ENCODE measurements around the gene FARSA. TPM values are rescaled to one million over a fixed set of nuclear protein-coding genes. Genes with fewer than 3 reads are reported as not detected.

The FARSA gene
- total and polyA plus RNA-seq, 2 experiments from 2014 or later = 33.5 to 79.9 TPM

GRCh38 chr19:12975221-12975741 is 41.8 kb upstream of the FARSA start:
- H3K4me2 ChIP-seq (ENCODE audit: unreplicated experiment) = no peak overlapping the region
- 77 to 91% methylated on average over 7 to 17 of the region's 17 CpGs for WGBS, 2 experiments (ENCODE audit: low coverage in 1 of 2, low lambda C conversion rate in 2 of 2, missing lambda C conversion rate in 2 of 2)
- H3K36me3 ChIP-seq (ENCODE audit: low read depth) = no peaks in the 10 kb centered on the region
- no peaks in the 10 kb centered on the region for H3F3A ChIP-seq (ENCODE audit: insufficient read depth)
- no peak overlapping the region for H2AFZ ChIP-seq
- H3K4me3 ChIP-seq = no peak overlapping the region
- H3K79me2 ChIP-seq (ENCODE audit: insufficient read depth) = no peaks in the 10 kb centered on the region
- no peak for DNase-seq
- H3K9me2 ChIP-seq (ENCODE audit: insufficient read depth) = no peaks in the 10 kb centered on the region
- in situ Hi-C loops (cut with MboI) = loop anchor here (10.0 kb wide), 1 partner anchor 290 kb away; no protein-coding TSS in a partner anchor
- H3K9me3 ChIP-seq (ENCODE audit: low read depth) = no peaks in the 10 kb centered on the region
- H3K9ac ChIP-seq = no peak overlapping the region
- no peaks in the 10 kb centered on the region for H3K27me3 ChIP-seq (replicated peaks; ENCODE audit: insufficient read depth)
- TF ChIP-seq EZH2phosphoT487 (IDR thresholded peaks at IDR 0.05; ENCODE audit: insufficient read depth, low read depth) = no peak
- TF ChIP-seq EZH2 (IDR thresholded peaks at IDR 0.05; ENCODE audit: insufficient read depth, poor library complexity, severe bottlenecking) = no peak
- H3K4me1 ChIP-seq (ENCODE audit: insufficient read depth) = no peaks in the 10 kb centered on the region
- no peak overlapping the region for H3K27ac ChIP-seq
- no peaks in the 10 kb centered on the region for H4K20me1 ChIP-seq (ENCODE audit: insufficient read depth)

- TF ChIP-seq EZH2phosphoT487 (IDR thresholded peaks at IDR 0.05; ENCODE audit: insufficient read depth, low read depth) (no peak), EZH2 (IDR thresholded peaks at IDR 0.05; ENCODE audit: insufficient read depth, poor library complexity, severe bottlenecking) (no peak)
- Histone ChIP-seq H3F3A (ENCODE audit: insufficient read depth) (no peaks in the 10 kb centered on the region), H3K79me2 (ENCODE audit: insufficient read depth) (no peaks in the 10 kb centered on the region), H3K9me2 (ENCODE audit: insufficient read depth) (no peaks in the 10 kb centered on the region), H3K9me3 (ENCODE audit: low read depth) (no peaks in the 10 kb centered on the region), H3K27me3 (replicated peaks; ENCODE audit: insufficient read depth) (no peaks in the 10 kb centered on the region), H3K4me1 (ENCODE audit: insufficient read depth) (peaks cover 3% of the 10 kb centered on the region), H3K9ac (no peak overlapping the region), H4K20me1 (ENCODE audit: insufficient read depth) (no peaks in the 10 kb centered on the region), H3K36me3 (ENCODE audit: low read depth) (no peaks in the 10 kb centered on the region), H3K4me3 (no peak overlapping the region), H2AFZ (no peak overlapping the region), H3K27ac (no peak overlapping the region), H3K4me2 (ENCODE audit: unreplicated experiment) (no peak overlapping the region)
- DNase-seq = peak; percentile 51
- 58 to 66% methylated on average over 18 to 19 of the region's 19 CpGs for WGBS, 2 experiments (ENCODE audit: low coverage in 1 of 2, low lambda C conversion rate in 2 of 2, missing lambda C conversion rate in 2 of 2)
- in situ Hi-C loops (cut with MboI) = loop anchor here (10.0 to 25.0 kb wide), 2 partner anchors 290 to 613 kb away; no protein-coding TSS in a partner anchor
These were observed 41.0 kb upstream of the FARSA start for GRCh38 chr19:12974301-12975220.

- Histone ChIP-seq H3K9me3 (ENCODE audit: low read depth) (no peaks in the 10 kb centered on the region), H3F3A (ENCODE audit: insufficient read depth) (no peaks in the 10 kb centered on the region), H3K36me3 (ENCODE audit: low read depth) (no peaks in the 10 kb centered on the region), H2AFZ (no peak overlapping the region), H3K4me3 (no peak overlapping the region), H3K9me2 (ENCODE audit: insufficient read depth) (no peaks in the 10 kb centered on the region), H3K27me3 (replicated peaks; ENCODE audit: insufficient read depth) (no peaks in the 10 kb centered on the region), H3K27ac (no peak overlapping the region), H3K4me2 (ENCODE audit: unreplicated experiment) (no peak overlapping the region), H3K79me2 (ENCODE audit: insufficient read depth) (no peaks in the 10 kb centered on the region), H3K4me1 (ENCODE audit: insufficient read depth) (peaks cover 7% of the 10 kb centered on the region), H3K9ac (no peak overlapping the region), H4K20me1 (ENCODE audit: insufficient read depth) (no peaks in the 10 kb centered on the region)
- in situ Hi-C loops (cut with MboI) = loop anchor here (10.0 to 25.0 kb wide), 2 partner anchors 292 to 614 kb away; no protein-coding TSS in a partner anchor
- DNase-seq = no peak
- WGBS, 2 experiments (ENCODE audit: low coverage in 1 of 2, low lambda C conversion rate in 2 of 2, missing lambda C conversion rate in 2 of 2) = 48 to 51% methylated on average over 16 of the region's 16 CpGs
- no peak for TF ChIP-seq EZH2phosphoT487 (IDR thresholded peaks at IDR 0.05; ENCODE audit: insufficient read depth, low read depth)
- no peak for TF ChIP-seq EZH2 (IDR thresholded peaks at IDR 0.05; ENCODE audit: insufficient read depth, poor library complexity, severe bottlenecking)
These were observed 39.7 kb upstream of the FARSA start for GRCh38 chr19:12973236-12973635.

DNA sequence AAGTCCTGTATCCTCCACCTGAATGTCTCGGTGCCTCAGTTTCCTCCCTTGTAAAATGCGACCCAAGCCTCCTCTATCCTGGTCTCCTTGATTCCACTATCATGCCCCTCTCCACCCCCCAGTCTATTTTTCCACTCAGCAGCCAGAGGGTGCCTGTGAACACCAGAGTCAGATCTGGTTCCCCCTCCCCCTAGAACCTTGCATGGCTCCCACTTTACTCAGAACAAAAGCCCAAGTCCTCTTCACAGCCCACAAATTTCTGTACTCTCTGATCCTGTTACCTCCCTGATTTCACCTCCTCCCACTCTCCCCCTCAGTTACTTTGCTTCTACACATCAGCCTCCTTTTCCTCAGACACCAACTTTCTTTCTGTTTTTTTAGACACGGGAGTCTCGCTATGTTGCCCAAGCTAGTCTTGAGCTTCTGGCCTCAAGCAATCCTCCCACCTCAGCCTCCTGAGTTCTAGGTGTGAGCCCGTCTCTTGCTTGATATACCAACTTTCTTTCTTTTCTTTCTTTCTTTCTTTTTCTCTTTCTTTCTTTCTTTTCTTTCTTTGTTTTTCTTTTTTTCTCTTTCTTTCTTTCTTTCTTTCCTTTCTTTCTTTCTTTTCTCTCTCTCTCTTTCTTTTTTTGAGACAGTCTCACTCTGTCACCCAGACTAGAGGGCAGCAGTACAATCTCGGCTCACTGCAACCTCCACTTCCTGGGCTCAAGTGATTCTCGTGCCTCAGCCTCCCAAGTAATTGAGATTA is 36.7 kb upstream of the FARSA start:
- no peak for DNase-seq

More for the DNA sequence above, 36.7 kb upstream of the FARSA start:
- H3K27me3 ChIP-seq (replicated peaks; ENCODE audit: insufficient read depth) = no peaks in the 10 kb centered on the region
- WGBS, 2 experiments (ENCODE audit: low coverage in 1 of 2, low lambda C conversion rate in 2 of 2, missing lambda C conversion rate in 2 of 2) = 96 to 99% methylated on average over 7 of the region's 7 CpGs
- H4K20me1 ChIP-seq (ENCODE audit: insufficient read depth) = no peaks in the 10 kb centered on the region
- in situ Hi-C loops (cut with MboI) = loop anchor here (10.0 to 25.0 kb wide), 2 partner anchors 295 to 617 kb away; no protein-coding TSS in a partner anchor
- no peak overlapping the region for H3K27ac ChIP-seq
- peaks cover 14% of the 10 kb centered on the region for H3K4me1 ChIP-seq (ENCODE audit: insufficient read depth)
- no peak overlapping the region for H2AFZ ChIP-seq
- no peak overlapping the region for H3K9ac ChIP-seq
- no peak overlapping the region for H3K4me2 ChIP-seq (ENCODE audit: unreplicated experiment)
- no peaks in the 10 kb centered on the region for H3K36me3 ChIP-seq (ENCODE audit: low read depth)
- no peaks in the 10 kb centered on the region for H3K9me2 ChIP-seq (ENCODE audit: insufficient read depth)
- peaks cover 9% of the 10 kb centered on the region; the same call in 1 of the 2 replicates for H3F3A ChIP-seq (ENCODE audit: insufficient read depth)
- no peak overlapping the region for H3K4me3 ChIP-seq
- H3K9me3 ChIP-seq (ENCODE audit: low read depth) = no peaks in the 10 kb centered on the region
- no peak for TF ChIP-seq EZH2 (IDR thresholded peaks at IDR 0.05; ENCODE audit: insufficient read depth, poor library complexity, severe bottlenecking)
- no peak for TF ChIP-seq EZH2phosphoT487 (IDR thresholded peaks at IDR 0.05; ENCODE audit: insufficient read depth, low read depth)
- H3K79me2 ChIP-seq (ENCODE audit: insufficient read depth) = no peaks in the 10 kb centered on the region

Data from GM23248 (cell line).